Stimulated activated CD4-positive, alpha-beta T cell treated with anti-CD3 and anti-CD28 coated beads, Interleukin-1b, Interleukin-23, amount 100 ng/mL, for 24 hours (primary cell): Measurements from ENCODE around the gene RALGPS2.
"Not testable (repeated sequence)": the region's sequence is repeated elsewhere in the genome, so short reads cannot be mapped to it uniquely, and the experiment has no call there.

Experiments used
- DNase-seq, 4 experiments: peaks; one replicate each; pipeline ENCODE4 v3.0.0-alpha.2; 2020; ENCODE audit warnings: low read depth in 4 of 4, low spot score in 1 of 4

RALGPS2 gene

GRCh38 chr1:178940068-178940765, 215.2 kb downstream of the RALGPS2 start:
- no peak for DNase-seq

GRCh38 chr1:178941261-178941689, 216.2 kb downstream of the RALGPS2 start:
- no peak for DNase-seq

- DNase-seq, result no peak
Observed at GRCh38 chr1:178941849-178942248, 216.8 kb downstream of the RALGPS2 start.

GRCh38 chr1:178942285-178943198, 217.5 kb downstream of the RALGPS2 start:
- no peak for DNase-seq

DNA sequence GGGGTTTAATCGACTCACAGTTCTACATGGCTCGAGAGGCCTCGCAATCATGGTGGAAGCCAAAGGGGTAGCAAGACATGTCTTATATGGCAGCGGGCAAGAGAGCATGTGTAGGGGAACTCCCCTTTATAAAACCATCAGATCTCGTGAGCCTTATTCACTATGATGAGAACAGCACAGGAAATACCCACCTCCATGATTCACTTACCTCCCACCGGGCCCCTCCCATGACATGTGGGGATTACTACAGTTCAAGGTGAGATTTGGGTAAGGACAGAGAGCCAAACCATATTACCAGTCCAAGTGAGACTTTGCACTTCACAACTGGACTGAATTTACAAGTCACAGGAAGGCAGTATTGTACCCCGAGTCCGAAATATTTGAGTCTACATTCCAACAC, 219.7 kb downstream of the RALGPS2 start:
- DNase-seq, result no peak

GRCh38 chr1:178945763-178946266, 220.8 kb downstream of the RALGPS2 start:
- DNase-seq, result no peak

DNA sequence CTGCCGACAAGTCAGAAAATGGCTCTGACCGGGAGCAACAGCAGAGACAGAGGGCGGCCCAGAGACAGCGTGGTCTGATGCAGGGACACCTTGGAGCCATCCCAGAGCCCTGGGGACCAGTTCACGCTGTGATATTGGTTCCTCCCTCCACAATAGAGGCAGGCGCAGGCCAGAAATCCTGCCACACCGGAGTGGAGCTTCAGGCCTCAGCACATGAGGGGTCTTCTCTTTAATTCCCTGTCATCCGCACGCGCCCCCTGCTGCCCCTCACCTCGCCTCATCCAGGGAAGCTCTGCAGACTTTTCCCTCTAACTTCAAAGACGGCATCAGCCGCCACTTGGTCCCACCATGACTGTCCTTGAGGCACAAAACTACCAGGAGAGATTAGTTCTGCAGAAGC, 221.4 kb downstream of the RALGPS2 start:
- DNase-seq, result no peak

DNA sequence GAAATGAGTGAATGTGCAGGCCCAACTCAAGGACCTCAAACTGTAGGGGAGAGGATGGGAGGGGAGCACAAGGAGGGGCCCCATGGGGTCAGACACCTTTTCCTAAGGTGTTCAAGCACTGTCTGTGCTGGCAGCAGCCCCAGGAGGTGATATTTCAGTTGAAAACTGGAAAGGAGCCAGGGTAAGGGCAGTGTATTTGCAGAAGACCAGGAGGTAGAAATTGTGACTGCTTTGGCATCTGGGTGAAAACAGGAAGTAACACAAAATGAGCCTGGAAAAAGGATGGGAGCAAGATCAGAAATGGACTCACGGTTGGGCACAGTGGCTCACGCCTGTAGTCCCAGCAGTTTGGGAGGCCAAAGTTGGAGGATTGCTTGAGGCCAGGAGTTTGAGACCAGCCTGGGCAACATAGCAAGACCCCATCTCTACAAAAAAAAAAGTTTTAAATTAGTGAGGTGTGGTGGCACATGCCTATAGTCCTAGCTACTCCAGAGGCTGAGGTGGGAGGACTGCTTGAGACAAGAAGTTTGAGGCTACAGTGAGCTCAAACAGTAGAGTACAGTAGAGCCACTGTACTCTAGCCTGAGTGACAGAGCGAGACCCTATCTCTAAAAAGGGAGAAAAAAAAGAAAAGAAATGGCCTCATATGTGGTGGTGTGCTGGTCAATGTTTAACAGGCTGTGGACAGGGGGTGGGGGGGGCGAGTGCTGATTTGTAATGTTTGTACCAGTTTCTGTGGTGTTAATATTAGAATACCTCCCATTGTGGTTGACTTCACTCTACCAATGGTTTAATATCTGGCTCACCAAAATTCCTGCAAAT, 222.0 kb downstream of the RALGPS2 start:
- DNase-seq, result no peak

GRCh38 chr1:178947677-178947981, 222.6 kb downstream of the RALGPS2 start:
- no peak for DNase-seq

DNA sequence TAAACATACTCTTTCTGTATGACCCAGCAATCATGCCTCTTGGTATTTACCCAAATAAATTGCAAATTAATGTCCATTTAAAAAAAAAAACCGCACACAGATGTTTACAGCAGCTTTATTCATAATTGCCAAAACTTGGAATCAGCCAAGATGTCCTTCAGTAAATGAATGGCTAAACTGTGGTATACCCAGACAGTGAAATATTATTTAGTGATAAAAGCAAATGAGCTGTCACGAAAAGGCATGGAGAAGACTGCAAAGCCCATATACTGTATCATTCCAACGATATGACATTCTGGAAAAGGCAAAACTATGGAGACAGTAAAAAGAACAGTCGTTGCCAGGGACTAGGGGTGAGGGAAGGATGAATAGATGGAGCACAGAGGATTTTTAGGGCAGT, 223.6 kb downstream of the RALGPS2 start:
- DNase-seq, result no peak

- not testable (repeated sequence) for DNase-seq
Observed at GRCh38 chr1:178949866-178950265, 224.8 kb downstream of the RALGPS2 start.

- no peak for DNase-seq
Observed at GRCh38 chr1:178951600-178951999, 226.6 kb downstream of the RALGPS2 start.

DNA sequence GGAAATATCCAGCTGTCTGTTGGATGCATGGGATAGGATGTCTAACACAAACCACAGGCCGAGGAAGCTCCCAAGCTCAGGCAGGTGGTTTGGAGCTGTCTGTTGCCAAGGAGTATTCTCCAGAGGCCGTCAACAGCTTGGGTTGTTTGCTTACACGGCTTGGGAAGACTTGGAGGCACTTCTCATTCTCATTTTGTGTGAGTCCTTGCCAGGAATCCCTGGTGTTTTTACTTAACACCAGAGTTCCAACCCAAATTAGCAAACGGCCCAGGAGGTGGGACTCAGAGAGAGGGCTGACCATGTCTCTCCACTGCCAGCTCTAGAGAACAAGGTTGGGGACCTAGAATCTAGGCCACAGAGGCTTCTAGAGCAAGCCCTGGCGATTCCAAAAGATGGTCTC, 228.0 kb downstream of the RALGPS2 start:
- DNase-seq, result no peak

- no peak for DNase-seq
Observed at GRCh38 chr1:178953538-178954324, 228.7 kb downstream of the RALGPS2 start.

- DNase-seq, result no peak
Observed at GRCh38 chr1:178954325-178954690, 229.3 kb downstream of the RALGPS2 start.

DNA sequence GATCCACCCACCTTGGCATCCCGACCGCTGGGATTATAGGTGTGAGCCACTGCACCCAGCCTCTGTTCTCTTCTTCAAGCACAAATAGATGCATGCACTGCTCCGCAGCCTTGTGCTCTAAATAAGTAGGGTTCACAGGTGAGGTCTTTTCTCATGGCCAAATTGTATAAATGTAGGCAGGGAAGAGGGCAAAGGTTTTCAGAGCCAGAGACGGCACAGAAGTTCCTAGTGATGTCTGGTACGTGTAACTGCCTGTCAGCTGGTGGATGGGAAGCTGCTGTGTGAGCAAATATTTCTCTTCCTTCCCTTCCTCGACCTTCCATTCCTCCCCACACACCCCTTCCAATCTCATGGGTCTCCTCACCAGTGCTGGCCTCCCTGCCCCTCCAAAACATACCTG, 229.9 kb downstream of the RALGPS2 start:
- DNase-seq, result no peak

- DNase-seq, result no peak
Observed at GRCh38 chr1:178955391-178955954, 230.4 kb downstream of the RALGPS2 start.

- DNase-seq, result no peak
Observed at GRCh38 chr1:178958491-178958890, 233.4 kb downstream of the RALGPS2 start.

GRCh38 chr1:178959543-178960460, 234.8 kb downstream of the RALGPS2 start:
- peak in 1 of 4 experiments; percentile 7 for DNase-seq
